ENCODE results near the gene NSDHL. TPM values are rescaled to one million over a fixed set of nuclear protein-coding genes. Genes with fewer than 3 reads are reported as not detected.

Gene NSDHL
- total RNA-seq, 1 experiment from 2014 or later = 52.0 TPM

GRCh38 chrX:152903589-152903988 lies 72.7 kb downstream of the NSDHL start:
- intact Hi-C loops (cut with micrococcal nuclease; ENCODE audit: unreplicated experiment) = no loop called here
- Histone ChIP-seq H3K27me3 (replicated peaks; ENCODE audit: insufficient read depth, low read depth, low read length, poor library complexity) (no peaks in the 10 kb centered on the region), H3K27ac (ENCODE audit: low read depth, low read length, poor library complexity, severe bottlenecking) (no peak overlapping the region), H3K36me3 (ENCODE audit: insufficient read depth, low read length, poor library complexity, severe bottlenecking) (no peaks in the 10 kb centered on the region), H3K9me3 (ENCODE audit: low read depth, low read length, poor library complexity, severe bottlenecking) (no peaks in the 10 kb centered on the region), H3K4me3 (ENCODE audit: low read depth, low read length, poor library complexity, severe bottlenecking) (no peak overlapping the region), H3K4me1 (ENCODE audit: insufficient read depth, low read length, poor library complexity, severe bottlenecking) (no peaks in the 10 kb centered on the region)
- DNase-seq (ENCODE audit: low spot score) = no peak
- no TSS peak for BruUV-seq (replicated peaks)
- TF ChIP-seq CTCF (conservative IDR thresholded peaks at IDR 0.05; ENCODE audit: low read depth, low read length) = no peak
- no peak for TF ChIP-seq EZH2 (IDR thresholded peaks at IDR 0.05; ENCODE audit: borderline replicate concordance, low read depth, low read length, poor library complexity, severe bottlenecking)
- CTCF ChIA-PET = no interaction called here
- POLR2A ChIA-PET (ENCODE audit: low non-redundant PET) = no interaction called here

GRCh38 chrX:152904151-152905080 lies 73.6 kb downstream of the NSDHL start:
- Histone ChIP-seq H3K9me3 (ENCODE audit: low read depth, low read length, poor library complexity, severe bottlenecking) (no peaks in the 10 kb centered on the region), H3K36me3 (ENCODE audit: insufficient read depth, low read length, poor library complexity, severe bottlenecking) (no peaks in the 10 kb centered on the region), H3K4me3 (ENCODE audit: low read depth, low read length, poor library complexity, severe bottlenecking) (no peak overlapping the region), H3K27ac (ENCODE audit: low read depth, low read length, poor library complexity, severe bottlenecking) (no peak overlapping the region), H3K4me1 (ENCODE audit: insufficient read depth, low read length, poor library complexity, severe bottlenecking) (no peaks in the 10 kb centered on the region), H3K27me3 (replicated peaks; ENCODE audit: insufficient read depth, low read depth, low read length, poor library complexity) (no peaks in the 10 kb centered on the region)
- TF ChIP-seq EZH2 (IDR thresholded peaks at IDR 0.05; ENCODE audit: borderline replicate concordance, low read depth, low read length, poor library complexity, severe bottlenecking) (no peak), CTCF (conservative IDR thresholded peaks at IDR 0.05; ENCODE audit: low read depth, low read length) (peak; percentile 80)
- BruUV-seq (replicated peaks) = no TSS peak
- DNase-seq (ENCODE audit: low spot score) = peak; percentile 55
- CTCF ChIA-PET = no interaction called here
- intact Hi-C loops (cut with micrococcal nuclease; ENCODE audit: unreplicated experiment) = no loop called here
- POLR2A ChIA-PET (ENCODE audit: low non-redundant PET) = no interaction called here

- Histone ChIP-seq H3K4me1 (ENCODE audit: insufficient read depth, low read length, poor library complexity, severe bottlenecking) (no peaks in the 10 kb centered on the region), H3K9me3 (ENCODE audit: low read depth, low read length, poor library complexity, severe bottlenecking) (no peaks in the 10 kb centered on the region), H3K27ac (ENCODE audit: low read depth, low read length, poor library complexity, severe bottlenecking) (no peak overlapping the region), H3K36me3 (ENCODE audit: insufficient read depth, low read length, poor library complexity, severe bottlenecking) (no peaks in the 10 kb centered on the region), H3K27me3 (replicated peaks; ENCODE audit: insufficient read depth, low read depth, low read length, poor library complexity) (no peaks in the 10 kb centered on the region), H3K4me3 (ENCODE audit: low read depth, low read length, poor library complexity, severe bottlenecking) (no peak overlapping the region)
- TF ChIP-seq EZH2 (IDR thresholded peaks at IDR 0.05; ENCODE audit: borderline replicate concordance, low read depth, low read length, poor library complexity, severe bottlenecking) (no peak), CTCF (conservative IDR thresholded peaks at IDR 0.05; ENCODE audit: low read depth, low read length) (no peak)
- no peak for DNase-seq (ENCODE audit: low spot score)
- intact Hi-C loops (cut with micrococcal nuclease; ENCODE audit: unreplicated experiment) = no loop called here
- BruUV-seq (replicated peaks) = no TSS peak
- ChIA-PET POLR2A (ENCODE audit: low non-redundant PET) (no interaction called here), CTCF (no interaction called here)
These were observed 74.2 kb downstream of the NSDHL start for GRCh38 chrX:152905081-152905420.
